HCT116 (cell line): ENCODE results near the gene DNAJC9.

Experiments
- CBX3 ChIP-seq: IDR thresholded peaks from 2 replicates; pipeline ENCODE4 v1.6.1; 2012; ENCODE audit warnings: low read depth
- ELF1 ChIP-seq: IDR thresholded peaks from 2 replicates; pipeline ENCODE4 v1.6.1; 2012; ENCODE audit warnings: low read depth, borderline replicate concordance
- EZH2 ChIP-seq: fragments of 200-600 bp; sonication (generic); IDR thresholded peaks from 2 replicates; pipeline ENCODE4 v1.6.1; 2017; ENCODE audit warnings: antibody characterized with exemption, mixed run types
- EZH2phosphoT487 ChIP-seq: fragments of 200-600 bp; IDR thresholded peaks from 2 replicates; pipeline ENCODE4 v1.6.1; 2018; ENCODE audit warnings: antibody characterized with exemption, borderline replicate concordance
- FOSL1 ChIP-seq: IDR thresholded peaks from 2 replicates; pipeline ENCODE4 v1.6.1; 2012; ENCODE audit warnings: low read depth
- JUND ChIP-seq: IDR thresholded peaks from 2 replicates; pipeline ENCODE4 v1.6.1; 2012
- POLR2A ChIP-seq: IDR thresholded peaks from 2 replicates; pipeline ENCODE4 v1.7.0; 2011; ENCODE audit warnings: borderline replicate concordance; ENCODE audit not compliant: insufficient read depth, insufficient read length; ENCODE audit errors: extremely low read depth
- POLR2AphosphoS5 ChIP-seq: IDR thresholded peaks from 2 replicates; pipeline ENCODE4 v1.6.1; 2011; ENCODE audit warnings: mild to moderate bottlenecking, low read depth, low read length, moderate library complexity
- SP1 ChIP-seq: IDR thresholded peaks from 2 replicates; pipeline ENCODE4 v1.6.1; 2012; ENCODE audit warnings: low read depth
- ZNF274 ChIP-seq: fragments of 200-500 bp; sonication (Bioruptor generic); IDR thresholded peaks from 2 replicates; pipeline ENCODE4 v1.6.1; 2014; ENCODE audit warnings: mild to moderate bottlenecking, low read depth, low read length, inconsistent platforms
- TF ChIP-seq, protein P1 (sequence below), 3 experiments: fragments of 200-600 bp in 1 of 3; sonication (generic) in 1 of 3; IDR thresholded peaks in 2 of 3; conservative IDR thresholded peaks in 1 of 3; 2 replicates each; pipeline ENCODE4 v1.5.1; 2012 to 2017; ENCODE audit warnings: low read depth in 2 of 3, low read length in 2 of 3, antibody characterized with exemption in 1 of 3, borderline replicate concordance in 1 of 3, control low read depth in 1 of 3, mild to moderate bottlenecking in 1 of 3, mixed read lengths in 1 of 3, mixed run types in 1 of 3, moderate library complexity in 1 of 3; ENCODE audit not compliant: insufficient read depth in 1 of 3
- TF ChIP-seq, protein P2 (sequence below): IDR thresholded peaks from 2 replicates; pipeline ENCODE4 v1.6.1; 2012; ENCODE audit warnings: low read depth

DNA sequence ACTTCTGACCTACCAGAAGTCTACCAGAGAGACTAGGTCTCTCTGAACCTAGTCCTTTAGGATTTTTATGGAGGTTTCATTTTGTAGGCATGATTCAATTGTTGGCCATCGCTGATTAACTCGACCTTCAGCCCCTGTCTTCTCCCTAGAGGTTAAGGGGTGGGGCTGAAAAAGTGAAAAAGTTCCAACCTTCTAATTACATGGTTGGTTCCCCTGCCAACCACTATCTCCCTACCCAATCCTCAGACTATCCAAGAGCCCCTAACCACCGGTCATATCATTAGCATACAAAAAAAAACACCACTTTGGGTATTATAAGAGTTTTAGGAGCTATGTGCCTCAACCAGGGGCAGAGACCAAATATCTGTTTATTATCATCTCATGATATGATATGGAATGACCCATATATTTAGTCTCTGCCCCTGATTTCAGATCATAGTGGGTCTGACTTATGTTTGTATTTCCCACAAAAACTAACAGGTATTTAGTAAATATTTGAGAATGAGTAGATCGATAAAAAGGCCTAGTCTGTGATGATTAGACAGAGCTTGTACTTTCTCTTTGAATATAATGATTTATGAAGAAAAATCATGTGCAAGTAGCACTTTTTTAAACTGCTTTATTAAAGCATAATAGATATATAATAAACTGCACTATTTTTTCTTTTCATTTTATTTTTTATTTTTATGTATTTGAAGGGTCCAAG is 35.8 kb downstream of the DNAJC9 start:
- TF ChIP-seq POLR2A, result no peak
- no peak for TF ChIP-seq SP1
- TF ChIP-seq EZH2phosphoT487, result no peak
- TF ChIP-seq CBX3, result no peak
- TF ChIP-seq, protein P1, sequence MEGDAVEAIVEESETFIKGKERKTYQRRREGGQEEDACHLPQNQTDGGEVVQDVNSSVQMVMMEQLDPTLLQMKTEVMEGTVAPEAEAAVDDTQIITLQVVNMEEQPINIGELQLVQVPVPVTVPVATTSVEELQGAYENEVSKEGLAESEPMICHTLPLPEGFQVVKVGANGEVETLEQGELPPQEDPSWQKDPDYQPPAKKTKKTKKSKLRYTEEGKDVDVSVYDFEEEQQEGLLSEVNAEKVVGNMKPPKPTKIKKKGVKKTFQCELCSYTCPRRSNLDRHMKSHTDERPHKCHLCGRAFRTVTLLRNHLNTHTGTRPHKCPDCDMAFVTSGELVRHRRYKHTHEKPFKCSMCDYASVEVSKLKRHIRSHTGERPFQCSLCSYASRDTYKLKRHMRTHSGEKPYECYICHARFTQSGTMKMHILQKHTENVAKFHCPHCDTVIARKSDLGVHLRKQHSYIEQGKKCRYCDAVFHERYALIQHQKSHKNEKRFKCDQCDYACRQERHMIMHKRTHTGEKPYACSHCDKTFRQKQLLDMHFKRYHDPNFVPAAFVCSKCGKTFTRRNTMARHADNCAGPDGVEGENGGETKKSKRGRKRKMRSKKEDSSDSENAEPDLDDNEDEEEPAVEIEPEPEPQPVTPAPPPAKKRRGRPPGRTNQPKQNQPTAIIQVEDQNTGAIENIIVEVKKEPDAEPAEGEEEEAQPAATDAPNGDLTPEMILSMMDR (IDR thresholded peaks at IDR 0.05 in 2 of 3, conservative IDR thresholded peaks at IDR 0.05 in 1 of 3; ENCODE audit: borderline replicate concordance in 1 of 3, insufficient read depth in 1 of 3, low read depth in 2 of 3, low read length in 2 of 3), result no peak
- TF ChIP-seq, protein P2, sequence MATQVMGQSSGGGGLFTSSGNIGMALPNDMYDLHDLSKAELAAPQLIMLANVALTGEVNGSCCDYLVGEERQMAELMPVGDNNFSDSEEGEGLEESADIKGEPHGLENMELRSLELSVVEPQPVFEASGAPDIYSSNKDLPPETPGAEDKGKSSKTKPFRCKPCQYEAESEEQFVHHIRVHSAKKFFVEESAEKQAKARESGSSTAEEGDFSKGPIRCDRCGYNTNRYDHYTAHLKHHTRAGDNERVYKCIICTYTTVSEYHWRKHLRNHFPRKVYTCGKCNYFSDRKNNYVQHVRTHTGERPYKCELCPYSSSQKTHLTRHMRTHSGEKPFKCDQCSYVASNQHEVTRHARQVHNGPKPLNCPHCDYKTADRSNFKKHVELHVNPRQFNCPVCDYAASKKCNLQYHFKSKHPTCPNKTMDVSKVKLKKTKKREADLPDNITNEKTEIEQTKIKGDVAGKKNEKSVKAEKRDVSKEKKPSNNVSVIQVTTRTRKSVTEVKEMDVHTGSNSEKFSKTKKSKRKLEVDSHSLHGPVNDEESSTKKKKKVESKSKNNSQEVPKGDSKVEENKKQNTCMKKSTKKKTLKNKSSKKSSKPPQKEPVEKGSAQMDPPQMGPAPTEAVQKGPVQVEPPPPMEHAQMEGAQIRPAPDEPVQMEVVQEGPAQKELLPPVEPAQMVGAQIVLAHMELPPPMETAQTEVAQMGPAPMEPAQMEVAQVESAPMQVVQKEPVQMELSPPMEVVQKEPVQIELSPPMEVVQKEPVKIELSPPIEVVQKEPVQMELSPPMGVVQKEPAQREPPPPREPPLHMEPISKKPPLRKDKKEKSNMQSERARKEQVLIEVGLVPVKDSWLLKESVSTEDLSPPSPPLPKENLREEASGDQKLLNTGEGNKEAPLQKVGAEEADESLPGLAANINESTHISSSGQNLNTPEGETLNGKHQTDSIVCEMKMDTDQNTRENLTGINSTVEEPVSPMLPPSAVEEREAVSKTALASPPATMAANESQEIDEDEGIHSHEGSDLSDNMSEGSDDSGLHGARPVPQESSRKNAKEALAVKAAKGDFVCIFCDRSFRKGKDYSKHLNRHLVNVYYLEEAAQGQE, result no peak
- no peak for TF ChIP-seq FOSL1
- TF ChIP-seq ELF1, result no peak
- TF ChIP-seq EZH2, result no peak
- TF ChIP-seq JUND, result no peak
- TF ChIP-seq POLR2AphosphoS5, result no peak
- TF ChIP-seq ZNF274, result no peak
